Measurements from ENCODE around the gene ANAPC2. TPM values are rescaled to one million over a fixed set of nuclear protein-coding genes. Genes with fewer than 3 reads are reported as not detected.

The ANAPC2 gene
- polyA plus RNA-seq, 1 experiment, result 12.1 TPM

- H3K27me3 ChIP-seq (ENCODE audit: control insufficient read depth, insufficient read depth, low read length), result peaks cover 54% of the 10 kb centered on the region
- ChIA-PET CTCF (no interaction called here), POLR2A (interaction anchor here (1.4 kb wide), 1 partner anchor 24 kb away, joined by 3 read pairs; no protein-coding TSS in a partner anchor)
Observed at GRCh38 chr9:137164370-137165249, 23.8 kb downstream of the ANAPC2 start.

GRCh38 chr9:137163805-137164204 lies 24.6 kb downstream of the ANAPC2 start:
- no peak for TF ChIP-seq CTCF (IDR thresholded peaks at IDR 0.05; ENCODE audit: low read depth, low read length)
- H3K27ac ChIP-seq (ENCODE audit: low read depth, low read length), result no peak overlapping the region
- H3K4me3 ChIP-seq (ENCODE audit: low read depth, low read length), result no peak overlapping the region
- DNase-seq (ENCODE audit: low read depth, low spot score), result no peak
- H3K9me3 ChIP-seq (ENCODE audit: control insufficient read depth, insufficient read depth, low read length), result peaks cover 3% of the 10 kb centered on the region; the same call in 1 of the 2 replicates
- peaks cover 61% of the 10 kb centered on the region for H3K27me3 ChIP-seq (ENCODE audit: control insufficient read depth, insufficient read depth, low read length)
- CTCF ChIA-PET, result no interaction called here
- POLR2A ChIA-PET, result no interaction called here

More at GRCh38 chr9:137164370-137165249, 23.8 kb downstream of the ANAPC2 start:
- Histone ChIP-seq H3K4me3 (ENCODE audit: low read depth, low read length) (no peak overlapping the region), H3K27ac (ENCODE audit: low read depth, low read length) (no peak overlapping the region), H3K9me3 (ENCODE audit: control insufficient read depth, insufficient read depth, low read length) (peaks cover 3% of the 10 kb centered on the region; the same call in 1 of the 2 replicates)
- DNase-seq (ENCODE audit: low read depth, low spot score), result no peak
- TF ChIP-seq CTCF (IDR thresholded peaks at IDR 0.05; ENCODE audit: low read depth, low read length), result no peak

GRCh38 chr9:137163365-137163715 lies 25.0 kb downstream of the ANAPC2 start:
- DNase-seq (ENCODE audit: low read depth, low spot score), result no peak
- Histone ChIP-seq H3K27ac (ENCODE audit: low read depth, low read length) (no peak overlapping the region), H3K9me3 (ENCODE audit: control insufficient read depth, insufficient read depth, low read length) (peaks cover 3% of the 10 kb centered on the region; the same call in 1 of the 2 replicates), H3K27me3 (ENCODE audit: control insufficient read depth, insufficient read depth, low read length) (peaks cover 63% of the 10 kb centered on the region), H3K4me3 (ENCODE audit: low read depth, low read length) (peak overlapping the region; percentile 46)
- ChIA-PET CTCF (no interaction called here), POLR2A (no interaction called here)
- no peak for TF ChIP-seq CTCF (IDR thresholded peaks at IDR 0.05; ENCODE audit: low read depth, low read length)

- TF ChIP-seq CTCF (IDR thresholded peaks at IDR 0.05; ENCODE audit: low read depth, low read length), result no peak
- POLR2A ChIA-PET, result no interaction called here
- DNase-seq (ENCODE audit: low read depth, low spot score), result no peak
- peak overlapping the region; percentile 46 for H3K4me3 ChIP-seq (ENCODE audit: low read depth, low read length)
- CTCF ChIA-PET, result no interaction called here
- peaks cover 62% of the 10 kb centered on the region for H3K27me3 ChIP-seq (ENCODE audit: control insufficient read depth, insufficient read depth, low read length)
- peaks cover 3% of the 10 kb centered on the region; the same call in 1 of the 2 replicates for H3K9me3 ChIP-seq (ENCODE audit: control insufficient read depth, insufficient read depth, low read length)
- no peak overlapping the region for H3K27ac ChIP-seq (ENCODE audit: low read depth, low read length)
Observed at GRCh38 chr9:137162505-137163364, 25.6 kb downstream of the ANAPC2 start.

Measured in AG04450 (cell line).